HuH-7 (cell line): ENCODE data around the gene TOLLIP.
A peak's percentile ranks its signal among the peaks of the same experiment; 100 is the strongest.
"Not testable (repeated sequence)": the region's sequence is repeated elsewhere in the genome, so short reads cannot be mapped to it uniquely, and the experiment has no call there.

Source experiments
- DNase-seq: peaks from one replicate; pipeline ENCODE4 v3.0.0; 2011; ENCODE audit warnings: low spot score

The TOLLIP gene

DNA sequence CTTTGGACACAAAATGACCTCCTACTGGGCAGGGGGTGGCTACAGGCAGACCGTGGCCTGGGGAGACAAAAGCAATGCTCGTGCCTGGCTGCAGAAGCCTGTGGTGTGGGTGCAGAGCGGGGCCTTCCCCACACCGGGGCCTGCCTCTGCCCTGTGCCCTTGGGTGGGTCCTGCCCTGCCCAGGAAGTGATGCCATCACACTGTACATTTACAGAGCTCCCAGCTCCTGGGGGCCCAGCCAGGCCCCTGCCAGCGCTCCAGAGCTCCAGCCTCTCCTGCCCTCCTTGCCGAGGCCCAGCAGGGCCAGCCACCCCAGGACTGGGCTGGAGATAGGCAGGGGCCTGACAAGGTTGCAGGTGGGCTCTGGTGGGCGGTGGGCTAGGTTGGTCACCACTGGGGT is 46.4 kb downstream of the TOLLIP start:
- no peak for DNase-seq

GRCh38 chr11:1262172-1263006 is 47.0 kb downstream of the TOLLIP start:
- DNase-seq, result no peak

GRCh38 chr11:1261241-1262071 is 48.0 kb downstream of the TOLLIP start:
- no peak for DNase-seq

DNA sequence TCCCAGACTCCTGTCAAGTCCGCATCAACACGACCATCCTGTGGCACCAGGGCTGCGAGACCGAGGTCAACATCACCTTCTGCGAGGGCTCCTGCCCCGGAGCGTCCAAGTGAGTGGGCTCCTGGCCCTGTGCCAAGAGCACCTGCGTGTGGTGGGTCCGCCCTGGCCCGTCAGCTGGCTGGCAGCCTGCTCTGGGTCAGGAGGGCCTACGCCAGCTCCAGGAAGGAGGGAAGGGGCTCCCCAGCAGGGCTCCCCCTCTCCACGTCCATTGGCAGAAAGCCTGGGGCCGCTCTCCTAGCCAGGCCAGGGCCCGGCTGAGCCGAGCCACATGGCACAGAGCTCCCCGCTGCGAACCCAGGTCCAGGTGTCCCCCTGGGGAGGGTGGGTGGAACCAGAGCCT is 48.8 kb downstream of the TOLLIP start:
- no peak for DNase-seq

GRCh38 chr11:1260023-1260501 is 49.4 kb downstream of the TOLLIP start:
- DNase-seq, result peak; percentile 50

GRCh38 chr11:1259561-1259960 is 49.9 kb downstream of the TOLLIP start:
- DNase-seq, result no peak

DNA sequence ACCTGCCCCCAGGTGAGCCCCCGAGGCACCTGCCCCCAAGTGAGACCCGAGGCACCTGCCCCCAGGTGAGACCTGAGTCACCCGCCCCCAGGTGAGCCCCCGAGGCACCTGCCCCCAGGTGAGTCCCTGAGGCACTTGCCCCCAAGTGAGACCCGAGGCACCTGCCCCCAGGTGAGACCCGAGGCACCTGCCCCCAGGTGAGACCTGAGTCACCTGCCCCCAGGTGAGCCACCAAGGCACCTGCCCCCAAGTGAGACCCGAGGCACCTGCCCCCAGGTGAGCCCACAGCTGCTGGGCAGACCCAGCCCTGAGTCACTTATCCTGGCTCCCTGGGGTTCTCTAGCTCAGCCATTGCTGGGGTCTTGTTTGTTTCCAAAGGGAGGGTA is 50.4 kb downstream of the TOLLIP start:
- DNase-seq, result no peak

GRCh38 chr11:1258401-1259075 is 50.9 kb downstream of the TOLLIP start:
- no peak for DNase-seq

- DNase-seq, result no peak
Measured at GRCh38 chr11:1257916-1258315, 51.5 kb downstream of the TOLLIP start.

DNA sequence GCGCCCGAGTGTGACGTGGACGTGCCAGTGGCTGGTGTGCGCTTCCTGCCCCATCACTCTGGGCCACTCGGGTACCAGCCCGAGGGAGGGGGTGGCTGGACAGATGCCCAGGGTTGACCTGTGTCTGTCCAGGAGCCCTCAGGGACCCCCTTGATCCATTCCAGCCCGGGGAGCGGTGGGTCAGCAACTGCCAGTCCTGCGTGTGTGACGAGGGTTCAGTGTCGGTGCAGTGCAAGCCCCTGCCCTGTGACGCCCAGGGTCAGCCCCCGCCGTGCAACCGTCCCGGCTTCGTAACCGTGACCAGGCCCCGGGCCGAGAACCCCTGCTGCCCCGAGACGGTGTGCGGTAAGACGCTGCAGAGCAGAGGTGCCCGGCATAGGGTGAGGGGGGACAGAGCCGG is 52.1 kb downstream of the TOLLIP start:
- no peak for DNase-seq

DNA sequence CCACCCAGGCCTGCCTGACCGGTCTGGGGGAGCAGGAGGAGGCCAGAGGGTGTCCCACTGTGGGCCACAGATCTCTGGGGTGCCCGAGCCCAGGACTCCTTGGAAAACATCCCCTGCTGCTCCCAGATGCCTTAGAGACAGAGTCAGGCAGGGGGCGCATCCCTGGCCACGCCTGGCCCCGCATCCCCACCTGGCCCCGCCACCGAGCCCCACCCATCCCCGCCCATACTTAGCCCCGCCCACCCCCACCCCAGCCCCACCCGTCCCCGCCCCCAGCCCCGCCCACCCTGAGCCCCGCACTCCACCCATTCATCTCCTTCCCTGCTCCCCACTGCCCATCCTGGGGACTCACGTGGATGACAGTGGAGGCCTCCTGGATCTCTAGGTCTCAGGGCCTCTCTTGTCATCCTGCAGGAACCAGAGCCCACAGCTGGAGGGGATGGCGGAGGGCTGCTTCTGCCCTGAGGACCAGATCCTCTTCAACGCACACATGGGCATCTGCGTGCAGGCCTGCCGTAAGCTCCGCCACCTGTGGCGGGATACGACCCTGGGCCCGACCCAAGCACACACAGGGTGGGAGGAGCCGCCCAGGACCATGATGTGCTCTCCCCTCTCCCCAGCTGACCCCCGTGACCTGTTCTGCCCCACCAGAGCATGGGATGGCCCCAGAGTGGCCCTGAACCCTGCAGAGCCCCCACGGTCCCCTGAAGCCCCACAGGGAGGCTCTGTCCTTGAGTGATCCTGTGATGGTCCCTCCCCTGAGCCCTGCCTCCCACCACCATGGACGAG is 53.0 kb downstream of the TOLLIP start:
- no peak for DNase-seq

DNA sequence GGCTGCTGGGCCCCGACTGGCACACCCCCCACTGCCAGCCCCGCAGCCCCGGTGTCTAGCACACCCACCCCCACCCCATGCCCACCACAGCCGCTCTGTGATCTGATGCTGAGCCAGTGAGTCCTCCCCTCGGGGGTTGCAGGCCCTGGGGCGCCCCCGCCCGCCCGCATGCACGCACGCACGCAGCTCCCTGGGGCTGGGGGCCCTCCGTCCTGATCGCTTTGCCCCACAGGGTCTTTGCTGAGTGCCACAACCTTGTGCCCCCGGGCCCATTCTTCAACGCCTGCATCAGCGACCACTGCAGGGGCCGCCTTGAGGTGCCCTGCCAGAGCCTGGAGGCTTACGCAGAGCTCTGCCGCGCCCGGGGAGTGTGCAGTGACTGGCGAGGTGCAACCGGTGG is 54.3 kb downstream of the TOLLIP start:
- DNase-seq, result no peak

DNA sequence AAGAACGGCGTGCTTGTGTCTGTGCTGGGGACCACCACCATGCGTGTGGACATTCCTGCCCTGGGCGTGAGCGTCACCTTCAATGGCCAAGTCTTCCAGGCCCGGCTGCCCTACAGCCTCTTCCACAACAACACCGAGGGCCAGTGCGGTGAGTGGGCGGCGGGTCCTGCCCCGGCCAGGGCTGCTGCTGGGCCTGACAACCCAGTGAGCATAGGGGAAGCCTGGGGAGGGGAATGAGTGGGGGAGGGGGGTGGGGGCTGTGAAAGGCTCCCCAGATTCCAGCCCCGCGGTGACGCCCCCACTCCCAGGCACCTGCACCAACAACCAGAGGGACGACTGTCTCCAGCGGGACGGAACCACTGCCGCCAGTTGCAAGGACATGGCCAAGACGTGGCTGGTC is 54.7 kb downstream of the TOLLIP start:
- no peak for DNase-seq

DNA sequence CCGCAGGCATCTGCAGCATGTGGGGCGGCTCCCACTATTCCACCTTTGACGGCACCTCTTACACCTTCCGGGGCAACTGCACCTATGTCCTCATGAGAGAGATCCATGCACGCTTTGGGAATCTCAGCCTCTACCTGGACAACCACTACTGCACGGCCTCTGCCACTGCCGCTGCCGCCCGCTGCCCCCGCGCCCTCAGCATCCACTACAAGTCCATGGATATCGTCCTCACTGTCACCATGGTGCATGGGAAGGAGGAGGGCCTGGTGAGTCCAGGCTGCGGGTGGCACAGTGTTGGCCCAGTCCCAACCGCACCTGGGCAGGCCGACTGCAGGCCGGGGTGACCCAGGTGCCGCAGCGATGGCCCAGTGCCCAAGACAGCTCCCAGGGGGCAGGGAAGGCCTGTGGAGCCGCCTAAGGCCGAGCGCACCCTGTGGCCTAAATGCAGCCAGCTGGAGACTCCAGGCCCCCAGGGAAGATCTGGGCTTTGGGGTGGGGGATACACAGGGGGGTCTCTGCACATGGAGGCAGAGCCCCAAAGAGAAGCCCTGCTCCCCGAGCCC is 55.3 kb downstream of the TOLLIP start:
- no peak for DNase-seq

DNA sequence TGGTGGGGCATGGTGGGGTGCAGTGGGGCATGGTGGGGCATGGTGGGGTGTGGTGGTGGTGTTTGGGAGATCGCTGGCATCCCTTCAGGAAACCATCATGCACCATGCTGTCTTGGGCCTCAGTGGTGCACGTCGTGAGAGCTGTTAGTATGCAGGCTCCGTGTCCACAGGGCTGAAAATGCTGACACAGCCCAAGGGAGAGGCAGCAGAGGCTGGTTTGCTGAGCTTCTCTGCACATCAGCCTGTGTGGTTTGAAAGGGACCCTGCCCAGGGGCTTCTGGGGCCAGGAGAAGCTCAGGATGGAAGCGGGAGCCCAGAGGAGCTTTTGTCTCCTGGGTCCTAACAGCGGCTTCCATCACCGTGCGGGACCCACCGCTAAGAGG is 56.3 kb downstream of the TOLLIP start:
- no peak for DNase-seq

DNA sequence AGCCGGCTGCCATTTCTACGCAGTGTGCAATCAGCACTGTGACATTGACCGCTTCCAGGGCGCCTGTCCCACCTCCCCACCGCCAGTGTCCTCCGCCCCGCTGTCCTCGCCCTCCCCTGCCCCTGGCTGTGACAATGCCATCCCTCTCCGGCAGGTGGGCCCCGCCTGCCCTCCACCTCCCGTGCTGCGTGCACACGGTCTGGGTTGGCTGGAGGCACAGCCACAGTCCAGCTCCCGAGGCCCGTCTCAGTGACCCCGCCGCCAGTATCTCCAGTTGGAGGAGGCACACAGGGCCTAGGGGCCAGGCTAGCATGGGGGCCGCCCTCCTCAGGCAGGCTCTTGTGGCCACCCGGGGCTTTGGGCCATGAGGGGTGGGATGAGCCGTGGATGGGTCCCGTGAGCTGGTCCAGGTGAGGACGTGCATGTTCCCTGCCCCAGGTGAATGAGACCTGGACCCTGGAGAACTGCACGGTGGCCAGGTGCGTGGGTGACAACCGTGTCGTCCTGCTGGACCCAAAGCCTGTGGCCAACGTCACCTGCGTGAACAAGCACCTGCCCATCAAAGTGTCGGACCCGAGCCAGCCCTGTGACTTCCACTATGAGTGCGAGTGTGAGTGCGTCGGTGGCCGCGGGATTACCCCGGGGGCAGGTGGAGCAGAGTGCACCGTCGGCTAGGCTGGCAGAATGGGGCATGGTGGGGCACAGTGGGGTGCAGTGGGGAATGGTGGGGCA is 56.9 kb downstream of the TOLLIP start:
- no peak for DNase-seq

- DNase-seq, result no peak
Measured at GRCh38 chr11:1251236-1251770, 58.1 kb downstream of the TOLLIP start.

DNA sequence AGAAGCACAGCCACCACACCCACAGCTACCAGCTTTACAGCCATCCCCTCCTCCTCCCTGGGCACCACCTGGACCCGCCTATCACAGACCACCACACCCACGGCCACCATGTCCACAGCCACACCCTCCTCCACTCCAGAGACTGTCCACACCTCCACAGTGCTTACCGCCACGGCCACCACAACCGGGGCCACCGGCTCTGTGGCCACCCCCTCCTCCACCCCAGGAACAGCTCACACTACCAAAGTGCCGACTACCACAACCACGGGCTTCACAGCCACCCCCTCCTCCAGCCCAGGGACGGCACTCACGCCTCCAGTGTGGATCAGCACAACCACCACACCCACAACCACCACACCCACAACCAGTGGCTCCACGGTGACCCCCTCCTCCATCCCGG is 59.0 kb downstream of the TOLLIP start:
- not testable (repeated sequence) for DNase-seq

GRCh38 chr11:1248951-1249350 is 60.5 kb downstream of the TOLLIP start:
- DNase-seq, result not testable (repeated sequence)

- not testable (repeated sequence) for DNase-seq
Measured at GRCh38 chr11:1247026-1247425, 62.4 kb downstream of the TOLLIP start.
